Keratinocyte (primary cell): ENCODE results near the gene PSMB7. TPM values are rescaled to one million over a fixed set of nuclear protein-coding genes. Genes with fewer than 3 reads are reported as not detected.

Source experiments
- DNase-seq: peaks from one replicate; pipeline ENCODE4 v3.0.0-alpha.2; 2011; ENCODE audit warnings: low read depth, missing footprints, low spot score
- FAIRE-seq: peaks from 2 replicates; lab custom pipeline; 2011; peaks lifted over from hg19 to GRCh38; lab: Jason Lieb, UNC
- H2AFZ ChIP-seq: 2 replicates; pipeline ENCODE4 v1.6.0; 2012; ENCODE audit warnings: low read length, control low read depth, inconsistent platforms; ENCODE audit not compliant: control insufficient read depth
- H3K27ac ChIP-seq: 2 replicates; pipeline ENCODE4 v1.5.1; 2011; ENCODE audit warnings: low read length; ENCODE audit not compliant: control insufficient read depth, insufficient read depth
- H3K27me3 ChIP-seq: 3 replicates; pipeline ENCODE4 v1.6.0; 2011; ENCODE audit warnings: low read length; ENCODE audit not compliant: control insufficient read depth, insufficient read depth; ENCODE audit errors: extremely low read depth
- H3K36me3 ChIP-seq, 2 experiments: 2 replicates in 1 of 2; 3 replicates in 1 of 2; pipeline ENCODE4 v1.5.1; 2011; ENCODE audit warnings: low read length in 2 of 2, mild to moderate bottlenecking in 1 of 2; ENCODE audit not compliant: control insufficient read depth in 2 of 2, insufficient read depth in 2 of 2; ENCODE audit errors: extremely low read depth in 1 of 2
- H3K4me1 ChIP-seq: 3 replicates; pipeline ENCODE4 v1.5.1; 2011; ENCODE audit warnings: low read length; ENCODE audit not compliant: control insufficient read depth, insufficient read depth; ENCODE audit errors: extremely low read depth
- H3K4me2 ChIP-seq: 3 replicates; pipeline ENCODE4 v1.6.0; 2011; ENCODE audit warnings: low read depth, low read length; ENCODE audit not compliant: control insufficient read depth, insufficient read depth; ENCODE audit errors: extremely low read depth
- H3K4me3 ChIP-seq, 3 experiments: fragments of 200-600 bp in 1 of 3; sonication (generic) in 1 of 3; 2 replicates in 2 of 3; 3 replicates in 1 of 3; pipeline ENCODE4 v1.5.1; 2011 to 2016; ENCODE audit warnings: low read length in 3 of 3, mild to moderate bottlenecking in 3 of 3, control low read depth in 2 of 3, inconsistent platforms in 1 of 3, low read depth in 1 of 3, mixed read lengths in 1 of 3, mixed run types in 1 of 3, moderate library complexity in 1 of 3; ENCODE audit not compliant: control insufficient read depth in 2 of 3, insufficient read depth in 2 of 3; ENCODE audit errors: extremely low read depth in 1 of 3
- H3K79me2 ChIP-seq: 2 replicates; pipeline ENCODE4 v1.6.0; 2012; ENCODE audit warnings: low read length; ENCODE audit not compliant: control insufficient read depth, insufficient read depth
- H3K9ac ChIP-seq: 3 replicates; pipeline ENCODE4 v1.6.0; 2011; ENCODE audit warnings: low read length; ENCODE audit not compliant: control insufficient read depth, insufficient read depth; ENCODE audit errors: extremely low read depth
- H3K9me1 ChIP-seq: 3 replicates; pipeline ENCODE4 v1.6.0; 2011; ENCODE audit warnings: low read length; ENCODE audit not compliant: control insufficient read depth, insufficient read depth; ENCODE audit errors: extremely low read depth
- H3K9me3 ChIP-seq: 2 replicates; pipeline ENCODE4 v1.5.1; 2012; ENCODE audit warnings: low read depth, low read length; ENCODE audit not compliant: control insufficient read depth
- H4K20me1 ChIP-seq: 3 replicates; pipeline ENCODE4 v1.6.0; 2011; ENCODE audit warnings: low read length; ENCODE audit not compliant: control insufficient read depth, insufficient read depth; ENCODE audit errors: extremely low read depth
- EZH2 ChIP-seq: IDR thresholded peaks from one replicate; pipeline ENCODE4 v1.6.1; 2012; ENCODE audit warnings: inconsistent platforms, mild to moderate bottlenecking, low read length, moderate library complexity
- dilution Hi-C: fragments of 300-500 bp; cut with MboI; formaldehyde crosslinking; loops from one replicate; pipeline ENCODE4 v1.7.0; 2020; ENCODE audit warnings: low sequenced_read_pairs; ENCODE audit not compliant: extremely low pct_ligation_motif_present
- polyA plus RNA-seq, 5 experiments: library from polyadenylated mRNA; depleted of rRNA in 3 of 5; stranded (reverse) in 3 of 5; stranded (forward) in 1 of 5; unstranded in 1 of 5; fragments of >200 nt; gene quantifications; 1 replicate in 1 of 5; 2 replicates in 3 of 5; 3 replicates in 1 of 5; pipeline versions ENCODE4 v1.2.1 to v1.2.3, GENCODE V29; 2011 to 2012; ENCODE audit warnings: missing spikeins in 2 of 5, low read depth in 1 of 5, low replicate concordance in 1 of 5
- TF ChIP-seq, protein P1 (sequence below), 3 experiments: IDR thresholded peaks in 1 of 3; conservative IDR thresholded peaks in 1 of 3; optimal IDR thresholded peaks in 1 of 3; 2 replicates in 2 of 3; 3 replicates in 1 of 3; pipeline versions ENCODE3 to v1.5.1; 2011; ENCODE audit warnings: low read length in 3 of 3, mild to moderate bottlenecking in 3 of 3, moderate library complexity in 2 of 3, control low read depth in 1 of 3, inconsistent platforms in 1 of 3; ENCODE audit not compliant: insufficient read depth in 2 of 3; ENCODE audit errors: extremely low read depth in 1 of 3

The PSMB7 gene
- polyA plus RNA-seq, 1 donor (not counting 4 experiments of a cell fraction or from before 2014, with no cell fraction given), result 388 TPM

DNA sequence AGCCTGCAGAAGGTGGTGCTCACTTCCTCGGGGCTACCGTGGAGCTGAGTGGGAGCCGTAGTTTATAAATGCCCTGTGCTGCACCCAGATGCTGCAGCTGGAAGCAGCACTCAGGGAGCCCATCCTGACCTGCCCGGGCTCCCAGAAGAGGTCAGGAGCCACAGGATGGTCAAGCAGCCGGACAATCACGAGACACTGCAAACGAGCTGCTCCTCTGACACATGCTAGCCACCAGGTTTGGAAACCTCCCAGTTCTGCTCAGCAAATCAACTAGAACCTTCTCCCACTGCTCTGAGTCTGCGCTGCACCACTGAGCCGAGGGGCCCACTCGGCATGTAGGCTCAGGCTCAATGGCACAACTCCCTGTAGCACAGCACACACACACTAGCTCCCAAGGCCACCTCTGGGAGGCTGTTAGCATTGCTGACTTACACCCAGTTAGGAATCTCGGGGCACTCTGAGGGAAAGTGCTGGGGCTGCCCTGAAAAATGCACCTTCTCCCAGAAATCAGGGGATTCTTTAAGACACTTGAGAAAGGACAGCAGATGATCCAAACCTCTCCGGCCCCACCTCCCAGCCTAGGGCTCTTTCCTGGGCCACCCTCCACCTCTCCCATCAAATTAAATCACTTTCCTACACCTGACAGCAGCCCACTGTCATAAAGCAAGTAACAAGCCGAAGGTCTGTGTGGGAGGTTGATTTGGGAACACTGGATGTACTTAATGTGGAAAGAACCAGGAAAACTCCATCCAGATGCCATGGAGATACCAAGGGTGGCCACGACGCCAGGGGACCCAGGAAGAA is 59.1 kb downstream of the PSMB7 start:
- Histone ChIP-seq H3K27me3 (no peaks in the 10 kb centered on the region), H3K9ac (no peak overlapping the region), H3K4me3 (no peak overlapping the region), H3K4me2 (no peak overlapping the region), H3K27ac (no peak overlapping the region), H3K9me3 (no peaks in the 10 kb centered on the region), H3K9me1 (peaks cover 2% of the 10 kb centered on the region), H3K4me1 (no peaks in the 10 kb centered on the region), H2AFZ (no peak overlapping the region), H3K36me3 (peaks cover 34 to 48% of the 10 kb centered on the region in 2 experiments), H3K79me2 (peaks cover 62% of the 10 kb centered on the region), H4K20me1 (peaks cover 43% of the 10 kb centered on the region)
- TF ChIP-seq EZH2, result no peak
- TF ChIP-seq, protein P1, sequence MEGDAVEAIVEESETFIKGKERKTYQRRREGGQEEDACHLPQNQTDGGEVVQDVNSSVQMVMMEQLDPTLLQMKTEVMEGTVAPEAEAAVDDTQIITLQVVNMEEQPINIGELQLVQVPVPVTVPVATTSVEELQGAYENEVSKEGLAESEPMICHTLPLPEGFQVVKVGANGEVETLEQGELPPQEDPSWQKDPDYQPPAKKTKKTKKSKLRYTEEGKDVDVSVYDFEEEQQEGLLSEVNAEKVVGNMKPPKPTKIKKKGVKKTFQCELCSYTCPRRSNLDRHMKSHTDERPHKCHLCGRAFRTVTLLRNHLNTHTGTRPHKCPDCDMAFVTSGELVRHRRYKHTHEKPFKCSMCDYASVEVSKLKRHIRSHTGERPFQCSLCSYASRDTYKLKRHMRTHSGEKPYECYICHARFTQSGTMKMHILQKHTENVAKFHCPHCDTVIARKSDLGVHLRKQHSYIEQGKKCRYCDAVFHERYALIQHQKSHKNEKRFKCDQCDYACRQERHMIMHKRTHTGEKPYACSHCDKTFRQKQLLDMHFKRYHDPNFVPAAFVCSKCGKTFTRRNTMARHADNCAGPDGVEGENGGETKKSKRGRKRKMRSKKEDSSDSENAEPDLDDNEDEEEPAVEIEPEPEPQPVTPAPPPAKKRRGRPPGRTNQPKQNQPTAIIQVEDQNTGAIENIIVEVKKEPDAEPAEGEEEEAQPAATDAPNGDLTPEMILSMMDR (optimal IDR thresholded peaks at IDR 0.05 in 1 of 3, IDR thresholded peaks at IDR 0.05 in 1 of 3, conservative IDR thresholded peaks at IDR 0.05 in 1 of 3; ENCODE audit: extremely low read depth in 1 of 3, insufficient read depth in 2 of 3, low read length in 3 of 3), result no peak
- dilution Hi-C loops, result no loop called here
- DNase-seq (no peak), FAIRE-seq (no peak)

DNA sequence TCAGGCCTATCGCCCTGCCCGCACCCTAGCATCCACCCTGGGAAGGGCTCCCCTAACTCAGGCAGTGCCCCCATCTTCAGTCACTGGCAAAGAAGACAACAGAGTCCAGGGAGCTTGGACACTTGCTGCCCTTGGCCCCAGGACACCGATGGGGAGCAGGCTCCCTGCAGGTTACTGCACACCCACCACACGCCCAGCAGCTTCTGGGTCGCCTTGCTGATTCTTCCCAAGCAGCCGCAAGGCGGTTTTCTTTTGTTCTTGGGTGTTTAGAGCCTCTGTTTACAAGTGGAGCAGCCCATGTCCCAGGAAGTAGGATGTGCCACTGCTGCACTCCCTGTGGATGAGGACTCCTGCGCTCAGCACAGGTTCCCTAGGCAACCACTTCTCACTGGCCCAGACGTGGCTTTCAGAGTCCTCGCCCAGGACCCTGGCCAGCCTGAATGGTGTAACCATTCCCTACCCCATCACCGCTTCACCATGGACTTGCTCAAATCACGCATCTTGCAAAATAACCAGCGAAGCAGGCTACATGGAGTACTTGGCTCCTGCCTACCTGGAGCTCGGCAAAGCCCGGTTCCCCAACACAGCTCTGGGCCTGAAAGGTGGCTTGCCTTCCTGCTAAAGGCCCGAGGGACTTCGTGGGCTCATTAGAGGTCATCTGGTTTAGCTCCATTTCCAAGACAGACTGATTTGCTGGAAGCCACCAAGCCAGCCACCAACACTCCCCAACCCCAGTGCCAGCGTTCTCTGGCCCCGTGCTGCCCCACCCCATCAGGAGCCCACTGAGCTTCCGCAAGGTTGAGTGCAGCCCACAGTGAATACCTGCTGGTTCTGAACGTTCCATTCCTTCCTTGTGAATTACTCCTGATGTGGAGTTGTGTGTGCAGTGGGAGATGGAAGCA is 60.0 kb downstream of the PSMB7 start:
- Histone ChIP-seq H3K27ac (no peak overlapping the region), H3K9ac (no peak overlapping the region), H3K4me3 (no peak overlapping the region), H3K79me2 (peaks cover 53% of the 10 kb centered on the region), H2AFZ (no peak overlapping the region), H3K9me3 (no peaks in the 10 kb centered on the region), H3K4me1 (no peaks in the 10 kb centered on the region), H3K36me3 (peaks cover 42 to 54% of the 10 kb centered on the region in 2 experiments), H3K27me3 (no peaks in the 10 kb centered on the region), H4K20me1 (peaks cover 36% of the 10 kb centered on the region), H3K4me2 (no peak overlapping the region), H3K9me1 (peaks cover 2% of the 10 kb centered on the region)
- FAIRE-seq (no peak), DNase-seq (no peak)
- TF ChIP-seq, protein P1 (optimal IDR thresholded peaks at IDR 0.05 in 1 of 3, IDR thresholded peaks at IDR 0.05 in 1 of 3, conservative IDR thresholded peaks at IDR 0.05 in 1 of 3; ENCODE audit: extremely low read depth in 1 of 3, insufficient read depth in 2 of 3, low read length in 3 of 3), result no peak
- TF ChIP-seq EZH2, result no peak
- dilution Hi-C loops, result no loop called here
